ENCODE measurements around the gene PTPN9.

GRCh38 chr15:75530169-75530568 lies 48.9 kb downstream of the PTPN9 start:
- TF ChIP-seq EZH2 (IDR thresholded peaks at IDR 0.05; ENCODE audit: borderline replicate concordance, low read depth, low read length, poor library complexity, severe bottlenecking) (no peak), CTCF (conservative IDR thresholded peaks at IDR 0.05; ENCODE audit: low read depth, low read length) (no peak)
